WERI-Rb-1 (cell line): ENCODE data around the gene AASDHPPT.

Experiments used
- DNase-seq: peaks from one replicate; pipeline ENCODE4 v3.0.0-alpha.2; 2020
- H3K27ac ChIP-seq: fragments of 250-450 bp; sonication (Bioruptor Pico); 2 replicates; pipeline ENCODE4 v1.5.1; 2020; ENCODE audit warnings: mild to moderate bottlenecking, moderate library complexity
- H3K27me3 ChIP-seq: fragments of 250-450 bp; sonication (Bioruptor Pico); 2 replicates; pipeline ENCODE4 v1.5.1; 2021; ENCODE audit warnings: mild to moderate bottlenecking, low read depth, moderate library complexity; ENCODE audit not compliant: insufficient read depth, severe bottlenecking
- H3K36me3 ChIP-seq: fragments of 250-450 bp; sonication (Bioruptor Pico); 2 replicates; pipeline ENCODE4 v1.5.1; 2020; ENCODE audit warnings: mild to moderate bottlenecking, moderate library complexity
- H3K4me3 ChIP-seq: 2 replicates; pipeline ENCODE4 v1.5.1; 2011; ENCODE audit warnings: low read depth, mild to moderate bottlenecking, control low read depth, low read length
- H3K9me3 ChIP-seq: fragments of 250-450 bp; sonication (Bioruptor Pico); 2 replicates; pipeline ENCODE4 v1.5.1; 2021; ENCODE audit warnings: mild to moderate bottlenecking, moderate library complexity; ENCODE audit not compliant: severe bottlenecking
- TF ChIP-seq, protein P1 (sequence below): IDR thresholded peaks from 2 replicates; pipeline ENCODE4 v1.5.1; 2011; ENCODE audit warnings: low read depth, mild to moderate bottlenecking, control low read depth, inconsistent platforms, low read length

Gene AASDHPPT

DNA sequence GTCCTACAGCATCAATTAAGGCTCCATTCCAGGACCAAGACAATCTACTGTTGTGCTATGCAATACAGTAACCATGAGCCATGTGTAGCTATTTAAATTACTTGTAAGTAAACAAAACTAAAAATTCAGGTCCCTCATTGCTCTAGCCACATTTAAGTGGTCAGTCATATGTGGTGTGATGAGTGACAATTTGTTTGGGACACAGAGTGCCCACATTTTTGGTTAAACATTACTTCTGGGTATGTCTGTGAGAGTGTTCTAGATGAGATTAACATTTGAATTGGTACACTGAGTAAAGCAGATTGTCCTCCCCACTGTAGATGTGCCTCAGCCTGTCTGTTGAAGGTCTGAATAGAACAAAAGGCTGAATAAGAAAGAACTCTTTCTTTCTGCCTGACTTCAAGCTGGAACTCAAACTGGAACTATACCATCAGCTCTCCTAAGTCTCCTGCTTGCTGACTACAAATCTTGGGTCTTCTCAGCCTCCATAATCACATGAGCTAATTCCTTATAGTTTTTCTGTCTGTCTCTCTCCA is 16.1 kb upstream of the AASDHPPT start:
- no peak for DNase-seq
- H3K27me3 ChIP-seq: no peaks in the 10 kb centered on the region
- H3K4me3 ChIP-seq: no peak overlapping the region
- no peaks in the 10 kb centered on the region for H3K36me3 ChIP-seq
- peak overlapping the region; percentile 29; the same call in 1 of the 2 replicates for H3K27ac ChIP-seq
- TF ChIP-seq, protein P1, sequence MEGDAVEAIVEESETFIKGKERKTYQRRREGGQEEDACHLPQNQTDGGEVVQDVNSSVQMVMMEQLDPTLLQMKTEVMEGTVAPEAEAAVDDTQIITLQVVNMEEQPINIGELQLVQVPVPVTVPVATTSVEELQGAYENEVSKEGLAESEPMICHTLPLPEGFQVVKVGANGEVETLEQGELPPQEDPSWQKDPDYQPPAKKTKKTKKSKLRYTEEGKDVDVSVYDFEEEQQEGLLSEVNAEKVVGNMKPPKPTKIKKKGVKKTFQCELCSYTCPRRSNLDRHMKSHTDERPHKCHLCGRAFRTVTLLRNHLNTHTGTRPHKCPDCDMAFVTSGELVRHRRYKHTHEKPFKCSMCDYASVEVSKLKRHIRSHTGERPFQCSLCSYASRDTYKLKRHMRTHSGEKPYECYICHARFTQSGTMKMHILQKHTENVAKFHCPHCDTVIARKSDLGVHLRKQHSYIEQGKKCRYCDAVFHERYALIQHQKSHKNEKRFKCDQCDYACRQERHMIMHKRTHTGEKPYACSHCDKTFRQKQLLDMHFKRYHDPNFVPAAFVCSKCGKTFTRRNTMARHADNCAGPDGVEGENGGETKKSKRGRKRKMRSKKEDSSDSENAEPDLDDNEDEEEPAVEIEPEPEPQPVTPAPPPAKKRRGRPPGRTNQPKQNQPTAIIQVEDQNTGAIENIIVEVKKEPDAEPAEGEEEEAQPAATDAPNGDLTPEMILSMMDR: no peak
- H3K9me3 ChIP-seq: no peaks in the 10 kb centered on the region

DNA sequence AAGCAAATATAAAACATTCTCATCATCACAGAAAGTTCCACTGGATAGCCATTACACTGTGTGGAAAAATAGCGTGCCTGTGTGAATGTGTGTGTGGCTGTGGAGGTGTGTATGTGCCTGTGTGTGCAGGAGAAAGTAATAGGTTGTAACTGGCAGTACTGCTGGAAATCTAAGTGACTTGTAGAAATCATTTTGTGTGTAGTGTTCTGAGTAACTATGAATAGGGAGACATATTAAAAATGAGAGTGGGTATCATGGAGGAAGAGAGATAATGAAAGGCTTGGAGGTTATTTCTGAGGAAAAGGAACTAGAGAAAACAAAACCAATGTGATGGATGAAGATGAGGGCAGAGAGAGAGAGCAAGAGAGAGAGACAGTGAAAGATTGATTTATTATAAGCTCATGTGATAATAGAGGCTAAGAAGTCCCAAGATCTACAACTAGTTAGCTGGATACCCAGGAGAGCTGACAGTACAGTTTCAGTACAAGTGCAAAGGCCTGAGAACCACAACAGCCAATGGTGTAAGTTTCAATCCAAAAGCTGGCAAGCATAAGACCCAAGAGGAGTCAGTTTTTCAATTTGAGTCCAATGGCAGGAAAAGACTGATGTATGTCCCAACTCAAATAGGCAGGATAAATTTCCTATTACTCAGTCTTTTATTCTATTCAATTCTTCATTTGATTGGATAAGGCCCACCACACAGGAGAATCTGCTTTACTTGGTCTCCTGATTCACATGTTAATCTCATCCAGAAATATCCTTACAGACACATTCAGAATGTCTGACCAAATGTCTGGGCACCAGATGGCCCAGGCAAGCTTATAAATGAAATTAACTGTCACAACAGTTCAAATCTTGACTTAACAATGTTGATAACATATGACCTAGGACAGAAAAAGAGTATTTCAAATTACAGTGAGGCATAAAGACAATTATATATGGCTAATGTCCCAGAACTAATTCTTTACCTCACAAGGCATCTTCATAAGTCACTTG is 15.2 kb upstream of the AASDHPPT start:
- H3K4me3 ChIP-seq: no peak overlapping the region
- peak overlapping the region; percentile 35 for H3K27ac ChIP-seq
- TF ChIP-seq, protein P1: no peak
- DNase-seq: peak; percentile 45
- no peaks in the 10 kb centered on the region for H3K36me3 ChIP-seq
- no peaks in the 10 kb centered on the region for H3K27me3 ChIP-seq
- H3K9me3 ChIP-seq: no peaks in the 10 kb centered on the region

DNA sequence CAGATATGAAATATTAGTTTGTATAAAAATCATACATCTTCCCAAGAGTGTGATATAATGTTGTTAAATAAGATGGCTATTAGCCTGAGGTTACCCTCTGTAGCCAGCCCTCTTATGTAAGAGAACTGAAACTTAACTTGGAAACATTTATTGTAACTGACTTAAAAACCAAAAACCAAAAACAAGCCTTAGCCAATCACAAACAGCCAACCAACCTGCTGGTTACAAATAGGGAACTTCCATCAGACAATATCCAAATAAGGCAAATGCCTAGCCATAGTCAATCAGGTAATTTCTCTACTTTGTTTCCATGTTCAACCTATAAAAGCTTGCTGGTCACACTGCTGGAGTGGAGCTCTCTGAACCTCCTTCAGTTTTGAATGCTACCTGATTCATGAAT is 14.5 kb upstream of the AASDHPPT start:
- Histone ChIP-seq H3K27ac (peak overlapping the region; percentile 35), H3K4me3 (no peak overlapping the region), H3K27me3 (no peaks in the 10 kb centered on the region), H3K36me3 (no peaks in the 10 kb centered on the region), H3K9me3 (no peaks in the 10 kb centered on the region)
- DNase-seq: no peak
- TF ChIP-seq, protein P1: no peak

DNA sequence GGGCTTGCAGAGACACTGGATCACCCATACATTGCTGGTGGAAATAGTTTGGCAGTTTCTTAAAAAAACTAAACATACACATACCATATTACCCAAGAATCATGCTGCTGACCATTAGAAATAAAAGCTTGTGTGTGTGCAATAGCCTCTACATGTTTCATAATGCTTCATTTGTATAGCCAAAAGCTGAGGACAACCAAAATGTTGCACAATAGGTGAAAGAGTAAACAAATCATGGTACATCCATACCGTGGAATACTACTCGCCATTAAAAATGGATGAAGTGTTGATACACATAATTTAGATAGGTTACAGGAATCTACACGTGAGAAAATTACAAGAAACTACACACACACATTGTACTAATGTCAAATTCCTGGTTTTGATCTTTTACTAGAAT is 6.9 kb upstream of the AASDHPPT start:
- Histone ChIP-seq H3K4me3 (no peak overlapping the region), H3K27me3 (no peaks in the 10 kb centered on the region), H3K27ac (no peak overlapping the region), H3K36me3 (no peaks in the 10 kb centered on the region), H3K9me3 (no peaks in the 10 kb centered on the region)
- TF ChIP-seq, protein P1: no peak
- no peak for DNase-seq

DNA sequence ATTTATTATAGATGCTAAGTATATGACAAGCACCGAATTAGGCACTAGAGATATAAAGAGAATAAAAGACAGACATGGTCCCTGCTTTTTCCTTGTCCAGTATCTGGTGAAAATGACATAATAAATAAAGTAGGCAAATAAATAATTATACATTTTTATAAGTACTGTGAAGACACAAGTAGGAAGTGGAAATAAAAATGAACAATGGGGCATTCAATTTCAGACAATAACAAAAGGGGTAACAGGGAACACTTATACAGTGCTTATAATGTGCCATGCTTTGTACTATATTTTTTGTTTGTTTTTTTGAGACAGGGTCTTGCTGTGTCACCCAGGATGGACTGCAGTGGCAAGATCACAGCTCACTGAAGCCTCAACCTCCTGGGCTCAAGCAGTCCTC is 4.7 kb upstream of the AASDHPPT start:
- H3K9me3 ChIP-seq: no peaks in the 10 kb centered on the region
- no peak for DNase-seq
- TF ChIP-seq, protein P1: no peak
- H3K4me3 ChIP-seq: no peak overlapping the region
- H3K27me3 ChIP-seq: no peaks in the 10 kb centered on the region
- H3K36me3 ChIP-seq: peaks cover 3% of the 10 kb centered on the region
- no peak overlapping the region for H3K27ac ChIP-seq
